MM.1S (cell line): ENCODE data around the gene RLBP1.

Experiments
- DNase-seq: peaks from one replicate; pipeline ENCODE4 v3.0.0-alpha.2; 2015
- H2AFZ ChIP-seq: fragments of 300-600 bp; sonication (generic); 2 replicates; pipeline ENCODE4 v1.6.0; 2016; ENCODE audit warnings: antibody characterized with exemption, low read length
- H3F3A ChIP-seq: fragments of 300-600 bp; sonication (generic); 2 replicates; pipeline ENCODE4 v1.6.1; 2016; ENCODE audit warnings: mild to moderate bottlenecking, antibody characterized with exemption, low read length, moderate library complexity, mixed read lengths; ENCODE audit not compliant: insufficient read depth
- H3K27ac ChIP-seq: fragments of 300-600 bp; sonication (generic); 2 replicates; pipeline ENCODE4 v1.5.1; 2016; ENCODE audit warnings: mild to moderate bottlenecking, low read length
- H3K27me3 ChIP-seq: fragments of 300-600 bp; sonication (generic); replicated peaks from 2 replicates; pipeline ENCODE4 v1.6.0; 2016; ENCODE audit warnings: low read length; ENCODE audit not compliant: insufficient read depth
- H3K36me3 ChIP-seq: fragments of 300-600 bp; sonication (generic); replicated peaks from 2 replicates; pipeline ENCODE4 v1.6.1; 2016; ENCODE audit warnings: mild to moderate bottlenecking, low read length, mixed read lengths; ENCODE audit not compliant: insufficient read depth
- H3K4me1 ChIP-seq: fragments of 300-600 bp; sonication (generic); 2 replicates; pipeline ENCODE4 v1.6.1; 2016; ENCODE audit warnings: low read length, mixed read lengths
- H3K4me2 ChIP-seq: fragments of 300-600 bp; sonication (generic); 2 replicates; pipeline ENCODE4 v1.6.0; 2016; ENCODE audit warnings: low read depth, low read length
- H3K4me3 ChIP-seq: fragments of 300-600 bp; sonication (generic); 2 replicates; pipeline ENCODE4 v1.5.1; 2016; ENCODE audit warnings: low read length, mixed read lengths
- H3K79me2 ChIP-seq: fragments of 300-600 bp; sonication (generic); 2 replicates; pipeline ENCODE4 v1.6.1; 2016; ENCODE audit warnings: mixed run types, low read length, mixed read lengths
- H3K9ac ChIP-seq: fragments of 300-600 bp; sonication (generic); 2 replicates; pipeline ENCODE4 v1.6.1; 2016; ENCODE audit warnings: low read length, mixed read lengths
- H3K9me2 ChIP-seq: fragments of 300-600 bp; sonication (generic); replicated peaks from 2 replicates; pipeline ENCODE4 v1.6.1; 2016; ENCODE audit warnings: mild to moderate bottlenecking, low read length, mixed read lengths; ENCODE audit not compliant: insufficient read depth
- H3K9me3 ChIP-seq: fragments of 300-600 bp; sonication (generic); replicated peaks from 2 replicates; pipeline ENCODE4 v1.6.1; 2016; ENCODE audit warnings: mild to moderate bottlenecking, low read length, mixed read lengths; ENCODE audit not compliant: insufficient read depth
- H4K20me1 ChIP-seq: fragments of 300-600 bp; sonication (generic); 2 replicates; pipeline ENCODE4 v1.6.1; 2016; ENCODE audit warnings: mild to moderate bottlenecking, low read length, moderate library complexity, mixed read lengths; ENCODE audit not compliant: insufficient read depth
- EZH2 ChIP-seq: fragments of 300-600 bp; sonication (generic); optimal IDR thresholded peaks from 2 replicates; pipeline ENCODE3; 2017; ENCODE audit warnings: low read depth, mild to moderate bottlenecking, antibody characterized with exemption, low read length, mixed read lengths
- EZH2phosphoT487 ChIP-seq: fragments of 300-600 bp; sonication (generic); IDR thresholded peaks from 2 replicates; pipeline ENCODE4 v1.6.1; 2018; ENCODE audit warnings: antibody characterized with exemption, low read length
- TF ChIP-seq, protein P1 (sequence below): fragments of 300-600 bp; sonication (generic); IDR thresholded peaks from 2 replicates; pipeline ENCODE4 v1.5.1; 2016; ENCODE audit warnings: antibody characterized with exemption, low read length, mixed read lengths

The RLBP1 gene

GRCh38 chr15:89168316-89168833 is 53.0 kb downstream of the RLBP1 start:
- TF ChIP-seq EZH2 (no peak), EZH2phosphoT487 (no peak)
- TF ChIP-seq, protein P1, sequence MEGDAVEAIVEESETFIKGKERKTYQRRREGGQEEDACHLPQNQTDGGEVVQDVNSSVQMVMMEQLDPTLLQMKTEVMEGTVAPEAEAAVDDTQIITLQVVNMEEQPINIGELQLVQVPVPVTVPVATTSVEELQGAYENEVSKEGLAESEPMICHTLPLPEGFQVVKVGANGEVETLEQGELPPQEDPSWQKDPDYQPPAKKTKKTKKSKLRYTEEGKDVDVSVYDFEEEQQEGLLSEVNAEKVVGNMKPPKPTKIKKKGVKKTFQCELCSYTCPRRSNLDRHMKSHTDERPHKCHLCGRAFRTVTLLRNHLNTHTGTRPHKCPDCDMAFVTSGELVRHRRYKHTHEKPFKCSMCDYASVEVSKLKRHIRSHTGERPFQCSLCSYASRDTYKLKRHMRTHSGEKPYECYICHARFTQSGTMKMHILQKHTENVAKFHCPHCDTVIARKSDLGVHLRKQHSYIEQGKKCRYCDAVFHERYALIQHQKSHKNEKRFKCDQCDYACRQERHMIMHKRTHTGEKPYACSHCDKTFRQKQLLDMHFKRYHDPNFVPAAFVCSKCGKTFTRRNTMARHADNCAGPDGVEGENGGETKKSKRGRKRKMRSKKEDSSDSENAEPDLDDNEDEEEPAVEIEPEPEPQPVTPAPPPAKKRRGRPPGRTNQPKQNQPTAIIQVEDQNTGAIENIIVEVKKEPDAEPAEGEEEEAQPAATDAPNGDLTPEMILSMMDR = no peak
- Histone ChIP-seq H3K4me2 (no peak overlapping the region), H3K9me2 (no peaks in the 10 kb centered on the region), H3K27ac (peak overlapping the region; percentile 70; the same call in 1 of the 2 replicates), H3K4me1 (peaks cover 18% of the 10 kb centered on the region), H3K27me3 (no peaks in the 10 kb centered on the region), H4K20me1 (no peaks in the 10 kb centered on the region), H3K36me3 (0 out of 2 replicates have a peak, but pooled peaks cover 3% of the 10 kb centered on the region), H3K9ac (no peak overlapping the region), H3F3A (peaks cover 21% of the 10 kb centered on the region), H3K4me3 (no peak overlapping the region), H2AFZ (no peak overlapping the region), H3K9me3 (no peaks in the 10 kb centered on the region), H3K79me2 (peaks cover 45% of the 10 kb centered on the region)
- no peak for DNase-seq

- Histone ChIP-seq H3F3A (peaks cover 21% of the 10 kb centered on the region), H3K9ac (peak overlapping the region; percentile 8; the same call in 1 of the 2 replicates), H3K4me2 (peak overlapping the region; percentile 62), H3K4me3 (peak overlapping the region; percentile 13), H3K27ac (peak overlapping the region; percentile 70), H3K9me2 (no peaks in the 10 kb centered on the region), H3K9me3 (no peaks in the 10 kb centered on the region), H4K20me1 (no peaks in the 10 kb centered on the region), H3K4me1 (peaks cover 18% of the 10 kb centered on the region), H2AFZ (no peak overlapping the region), H3K27me3 (no peaks in the 10 kb centered on the region), H3K36me3 (0 out of 2 replicates have a peak, but pooled peaks cover 3% of the 10 kb centered on the region), H3K79me2 (peaks cover 44% of the 10 kb centered on the region)
- TF ChIP-seq, protein P1 = peak; percentile 18
- no peak for TF ChIP-seq EZH2
- TF ChIP-seq EZH2phosphoT487 = no peak
- peak; percentile 80 for DNase-seq
Observed at GRCh38 chr15:89167267-89168176, 53.9 kb downstream of the RLBP1 start.

GRCh38 chr15:89165677-89166076 is 55.7 kb downstream of the RLBP1 start:
- Histone ChIP-seq H3K9me3 (no peaks in the 10 kb centered on the region), H3K4me1 (peaks cover 18% of the 10 kb centered on the region), H3F3A (peaks cover 21% of the 10 kb centered on the region), H3K9me2 (no peaks in the 10 kb centered on the region), H3K36me3 (no peaks in the 10 kb centered on the region), H3K27ac (no peak overlapping the region), H2AFZ (no peak overlapping the region), H4K20me1 (no peaks in the 10 kb centered on the region), H3K27me3 (no peaks in the 10 kb centered on the region), H3K4me3 (no peak overlapping the region), H3K4me2 (no peak overlapping the region), H3K9ac (no peak overlapping the region), H3K79me2 (peaks cover 39% of the 10 kb centered on the region)
- TF ChIP-seq, protein P1 = no peak
- TF ChIP-seq EZH2 (no peak), EZH2phosphoT487 (no peak)
- DNase-seq = no peak
